COLO668 (cell line): ENCODE measurements around the gene SCPEP1.
A peak's percentile ranks its signal among the peaks of the same experiment; 100 is the strongest.
"Not testable (repeated sequence)": the region's sequence is repeated elsewhere in the genome, so short reads cannot be mapped to it uniquely, and the experiment has no call there.

Source experiments
- DNase-seq: peaks from one replicate; lab custom pipeline; 2025; ENCODE audit not compliant: unreplicated experiment; lab: John Stamatoyannopoulos, UW

Gene SCPEP1

GRCh38 chr17:56960596-56961538 is 17.1 kb upstream of the SCPEP1 start, which contains the start of gene COIL:
COIL (minus strand) TSS chr17:56961050; CDS start chr17:56961019, 31 bp downstream.
- peak; percentile 88 for DNase-seq

- DNase-seq = not testable (repeated sequence)
Measured at GRCh38 chr17:56965241-56965640, 12.7 kb upstream of the SCPEP1 start.

- not testable (repeated sequence) for DNase-seq
Measured at GRCh38 chr17:56965681-56966080, 12.2 kb upstream of the SCPEP1 start.

- DNase-seq = no peak
Measured at GRCh38 chr17:56966338-56966737, 11.6 kb upstream of the SCPEP1 start.

GRCh38 chr17:56970974-56971373 is 7.0 kb upstream of the SCPEP1 start:
- no peak for DNase-seq

GRCh38 chr17:56972111-56972730 is 5.7 kb upstream of the SCPEP1 start:
- DNase-seq = no peak

- DNase-seq = no peak
Measured at GRCh38 chr17:56973520-56973919, 4.4 kb upstream of the SCPEP1 start.

- no peak for DNase-seq
Measured at GRCh38 chr17:56974055-56974454, 3.9 kb upstream of the SCPEP1 start.

- no peak for DNase-seq
Measured at GRCh38 chr17:56975656-56976055, 2.3 kb upstream of the SCPEP1 start.

GRCh38 chr17:56976941-56977608 is 856 bp upstream of the SCPEP1 start:
- DNase-seq = no peak

- DNase-seq = no peak
Measured at GRCh38 chr17:56978441-56979090, 635 bp downstream of the SCPEP1 start.

GRCh38 chr17:56979091-56979480 is 1.2 kb downstream of the SCPEP1 start:
- DNase-seq = no peak

- DNase-seq = not testable (repeated sequence)
Measured at GRCh38 chr17:56980526-56980925, 2.6 kb downstream of the SCPEP1 start.

- DNase-seq = peak; percentile 7
Measured at GRCh38 chr17:56982312-56982711, 4.4 kb downstream of the SCPEP1 start.

GRCh38 chr17:56983366-56983765 is 5.4 kb downstream of the SCPEP1 start:
- no peak for DNase-seq

- no peak for DNase-seq
Measured at GRCh38 chr17:56985371-56986162, 7.6 kb downstream of the SCPEP1 start.

- no peak for DNase-seq
Measured at GRCh38 chr17:56987283-56987834, 9.4 kb downstream of the SCPEP1 start.

GRCh38 chr17:56988901-56989572 is 11.1 kb downstream of the SCPEP1 start:
- no peak for DNase-seq

- DNase-seq = no peak
Measured at GRCh38 chr17:56992364-56992763, 14.4 kb downstream of the SCPEP1 start.
